ENCODE results near the gene BTBD17. TPM values are rescaled to one million over a fixed set of nuclear protein-coding genes. Genes with fewer than 3 reads are reported as not detected.
"Not testable (repeated sequence)": the region's sequence is repeated elsewhere in the genome, so short reads cannot be mapped to it uniquely, and the experiment has no call there.

The BTBD17 gene
- total RNA-seq, 1 experiment from 2014 or later: not detected

DNA sequence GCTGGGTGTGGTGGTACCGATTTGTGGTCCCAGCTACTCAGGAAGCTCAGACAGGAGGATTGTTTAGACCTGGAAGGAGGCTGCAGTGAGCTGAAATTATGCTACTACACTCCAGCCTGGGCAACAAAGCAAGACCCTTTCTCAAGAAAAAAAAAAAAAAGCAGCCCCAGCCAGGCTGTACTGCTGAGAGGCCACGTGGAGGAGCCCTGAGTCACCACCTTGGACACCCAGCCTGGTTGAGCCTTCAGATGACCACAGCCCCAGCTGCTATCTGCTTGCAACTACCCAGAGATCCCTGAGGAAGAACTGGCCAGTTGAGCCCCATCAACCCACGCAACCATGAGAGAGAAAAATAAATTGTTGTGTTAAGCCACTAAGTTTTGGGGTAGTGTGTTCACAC lies 46.6 kb upstream of the BTBD17 start:
- Mint-ChIP-seq H3K27me3 (ENCODE audit: unreplicated experiment) (peaks cover 20% of the 10 kb centered on the region), H3K27ac (ENCODE audit: unreplicated experiment) (no peak overlapping the region), H3K9me3 (ENCODE audit: low read depth, unreplicated experiment) (no peaks in the 10 kb centered on the region), H3K4me3 (ENCODE audit: low read depth, unreplicated experiment) (no peak overlapping the region), H3K36me3 (ENCODE audit: insufficient read depth, unreplicated experiment) (no peaks in the 10 kb centered on the region), H3K4me1 (ENCODE audit: low read depth, unreplicated experiment) (no peaks in the 10 kb centered on the region)
- CTCF ChIA-PET: interaction anchor here (0.6 to 2.0 kb wide), 7 partner anchors 9 to 52 kb away, joined by 3 to 5 read pairs (median 4); no protein-coding TSS in a partner anchor
- TF ChIP-seq, protein P1, sequence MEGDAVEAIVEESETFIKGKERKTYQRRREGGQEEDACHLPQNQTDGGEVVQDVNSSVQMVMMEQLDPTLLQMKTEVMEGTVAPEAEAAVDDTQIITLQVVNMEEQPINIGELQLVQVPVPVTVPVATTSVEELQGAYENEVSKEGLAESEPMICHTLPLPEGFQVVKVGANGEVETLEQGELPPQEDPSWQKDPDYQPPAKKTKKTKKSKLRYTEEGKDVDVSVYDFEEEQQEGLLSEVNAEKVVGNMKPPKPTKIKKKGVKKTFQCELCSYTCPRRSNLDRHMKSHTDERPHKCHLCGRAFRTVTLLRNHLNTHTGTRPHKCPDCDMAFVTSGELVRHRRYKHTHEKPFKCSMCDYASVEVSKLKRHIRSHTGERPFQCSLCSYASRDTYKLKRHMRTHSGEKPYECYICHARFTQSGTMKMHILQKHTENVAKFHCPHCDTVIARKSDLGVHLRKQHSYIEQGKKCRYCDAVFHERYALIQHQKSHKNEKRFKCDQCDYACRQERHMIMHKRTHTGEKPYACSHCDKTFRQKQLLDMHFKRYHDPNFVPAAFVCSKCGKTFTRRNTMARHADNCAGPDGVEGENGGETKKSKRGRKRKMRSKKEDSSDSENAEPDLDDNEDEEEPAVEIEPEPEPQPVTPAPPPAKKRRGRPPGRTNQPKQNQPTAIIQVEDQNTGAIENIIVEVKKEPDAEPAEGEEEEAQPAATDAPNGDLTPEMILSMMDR (IDR thresholded peaks at IDR 0.05; ENCODE audit: unreplicated experiment): no peak
- peak; percentile 66 for DNase-seq
- BruUV-seq (replicated peaks): no TSS peak
- intact Hi-C loops (cut with micrococcal nuclease; ENCODE audit: unreplicated experiment): loop anchor here (1.0 kb wide), 1 partner anchor 49 kb away; no protein-coding TSS in a partner anchor

DNA sequence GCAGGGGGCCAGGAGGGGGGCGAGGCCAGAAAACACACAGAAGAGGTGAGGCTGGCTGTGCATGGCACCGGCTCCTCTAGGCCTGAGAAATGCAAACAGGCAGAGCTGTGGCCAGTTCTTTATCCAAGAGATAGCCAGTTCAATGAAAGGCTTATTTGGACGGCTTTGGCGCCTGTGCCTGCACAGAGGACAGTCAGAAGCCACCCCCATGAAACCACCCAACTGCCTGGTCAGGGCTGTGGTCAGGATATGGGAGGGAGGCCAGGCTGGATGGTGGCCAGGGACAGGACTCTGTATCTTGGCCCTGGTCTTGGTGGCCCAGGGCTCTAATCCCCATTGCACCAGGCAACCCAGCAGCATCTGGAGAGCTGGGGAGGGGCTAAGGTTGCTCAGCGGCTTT lies 45.7 kb upstream of the BTBD17 start:
- H3K4me3 Mint-ChIP-seq (ENCODE audit: low read depth, unreplicated experiment): no peak overlapping the region
- no peaks in the 10 kb centered on the region for H3K36me3 Mint-ChIP-seq (ENCODE audit: insufficient read depth, unreplicated experiment)
- DNase-seq: no peak
- H3K27ac Mint-ChIP-seq (ENCODE audit: unreplicated experiment): no peak overlapping the region
- BruUV-seq (replicated peaks): no TSS peak
- intact Hi-C loops (cut with micrococcal nuclease; ENCODE audit: unreplicated experiment): no loop called here
- TF ChIP-seq, protein P1 (IDR thresholded peaks at IDR 0.05; ENCODE audit: unreplicated experiment): no peak
- no peaks in the 10 kb centered on the region for H3K4me1 Mint-ChIP-seq (ENCODE audit: low read depth, unreplicated experiment)
- H3K27me3 Mint-ChIP-seq (ENCODE audit: unreplicated experiment): peaks cover 20% of the 10 kb centered on the region
- no peaks in the 10 kb centered on the region for H3K9me3 Mint-ChIP-seq (ENCODE audit: low read depth, unreplicated experiment)
- CTCF ChIA-PET: interaction anchor here (1.7 to 2.0 kb wide), 2 partner anchors 10 to 46 kb away, joined by 4 to 5 read pairs; no protein-coding TSS in a partner anchor

DNA sequence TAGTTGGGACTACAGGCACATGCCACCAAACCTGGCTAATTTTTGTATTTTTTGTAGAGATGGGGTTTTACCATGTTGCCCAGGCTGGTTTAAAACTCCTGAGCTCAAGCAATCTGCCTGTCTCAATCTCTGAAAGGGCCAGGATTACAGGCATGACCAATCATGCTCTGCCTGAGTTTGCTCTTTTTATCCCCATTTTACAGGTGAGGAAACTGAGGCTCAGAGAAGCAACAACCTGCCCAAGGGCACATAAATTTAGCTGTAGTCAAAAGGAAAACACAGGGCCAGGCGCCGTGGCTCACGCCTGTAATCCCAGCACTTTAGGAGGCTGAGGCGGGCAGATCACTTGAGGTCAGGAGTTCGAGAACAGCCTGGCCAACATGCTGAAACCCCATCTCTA lies 43.6 kb upstream of the BTBD17 start:
- H3K4me1 Mint-ChIP-seq (ENCODE audit: low read depth, unreplicated experiment); intact Hi-C loops (cut with micrococcal nuclease; ENCODE audit: unreplicated experiment); DNase-seq; BruUV-seq (replicated peaks); H3K27ac Mint-ChIP-seq (ENCODE audit: unreplicated experiment); H3K36me3 Mint-ChIP-seq (ENCODE audit: insufficient read depth, unreplicated experiment); H3K4me3 Mint-ChIP-seq (ENCODE audit: low read depth, unreplicated experiment); H3K9me3 Mint-ChIP-seq (ENCODE audit: low read depth, unreplicated experiment): not testable (repeated sequence)
- CTCF ChIA-PET: interaction anchor here (0.7 kb wide), 1 partner anchor 28 kb away, joined by 3 read pairs; no protein-coding TSS in a partner anchor
- peaks cover 20% of the 10 kb centered on the region for H3K27me3 Mint-ChIP-seq (ENCODE audit: unreplicated experiment)

DNA sequence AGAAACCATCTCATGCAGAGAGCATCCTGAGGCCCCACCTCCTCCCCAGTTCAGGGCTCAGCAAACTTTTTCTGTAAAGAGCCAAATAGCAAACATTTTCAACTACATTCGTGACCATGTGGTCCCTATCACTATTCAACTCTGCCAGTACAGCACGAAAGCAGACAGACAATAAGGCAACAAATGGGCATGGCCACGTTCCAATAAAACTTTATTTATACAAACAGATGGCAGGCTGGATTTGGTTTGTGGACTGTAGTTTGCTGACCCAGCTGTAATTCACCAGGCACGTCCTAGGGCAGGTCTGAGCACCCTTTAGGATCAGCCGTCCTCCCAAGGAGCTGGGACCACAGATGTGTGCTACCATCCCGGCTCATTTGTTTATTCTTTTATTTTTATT lies 43.1 kb upstream of the BTBD17 start:
- TF ChIP-seq, protein P1 (IDR thresholded peaks at IDR 0.05; ENCODE audit: unreplicated experiment): no peak
- DNase-seq: no peak
- CTCF ChIA-PET: no interaction called here
- no peaks in the 10 kb centered on the region for H3K36me3 Mint-ChIP-seq (ENCODE audit: insufficient read depth, unreplicated experiment)
- H3K27ac Mint-ChIP-seq (ENCODE audit: unreplicated experiment): no peak overlapping the region
- no peaks in the 10 kb centered on the region for H3K4me1 Mint-ChIP-seq (ENCODE audit: low read depth, unreplicated experiment)
- no TSS peak for BruUV-seq (replicated peaks)
- intact Hi-C loops (cut with micrococcal nuclease; ENCODE audit: unreplicated experiment): no loop called here
- no peak overlapping the region for H3K4me3 Mint-ChIP-seq (ENCODE audit: low read depth, unreplicated experiment)
- no peaks in the 10 kb centered on the region for H3K9me3 Mint-ChIP-seq (ENCODE audit: low read depth, unreplicated experiment)
- H3K27me3 Mint-ChIP-seq (ENCODE audit: unreplicated experiment): peaks cover 20% of the 10 kb centered on the region

DNA sequence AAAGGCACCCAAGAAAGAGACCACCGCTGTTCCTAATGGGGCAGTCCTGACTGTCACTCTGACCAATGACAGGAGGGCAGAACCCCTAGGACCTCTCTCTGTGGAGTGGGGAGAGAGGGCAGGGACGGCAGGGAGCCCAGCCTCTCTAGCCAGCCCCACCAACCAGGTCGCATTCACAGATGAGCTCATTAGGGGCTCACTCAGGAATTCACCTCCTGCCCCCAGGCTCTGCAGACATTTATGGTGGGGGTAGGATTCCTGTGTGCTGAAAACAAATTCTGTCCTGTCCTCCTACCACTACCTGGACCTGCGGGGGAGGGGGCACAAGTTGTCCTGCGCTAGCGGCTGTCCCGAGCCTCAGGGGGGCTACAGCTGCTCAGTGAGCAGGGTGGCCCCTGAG lies 42.5 kb upstream of the BTBD17 start:
- no peaks in the 10 kb centered on the region for H3K4me1 Mint-ChIP-seq (ENCODE audit: low read depth, unreplicated experiment)
- intact Hi-C loops (cut with micrococcal nuclease; ENCODE audit: unreplicated experiment): no loop called here
- CTCF ChIA-PET: interaction anchor here (1.6 kb wide), 1 partner anchor 25 kb away, joined by 4 read pairs; no protein-coding TSS in a partner anchor
- H3K4me3 Mint-ChIP-seq (ENCODE audit: low read depth, unreplicated experiment): no peak overlapping the region
- no TSS peak for BruUV-seq (replicated peaks)
- no peaks in the 10 kb centered on the region for H3K36me3 Mint-ChIP-seq (ENCODE audit: insufficient read depth, unreplicated experiment)
- H3K27ac Mint-ChIP-seq (ENCODE audit: unreplicated experiment): no peak overlapping the region
- no peak for DNase-seq
- no peaks in the 10 kb centered on the region for H3K9me3 Mint-ChIP-seq (ENCODE audit: low read depth, unreplicated experiment)
- TF ChIP-seq, protein P1 (IDR thresholded peaks at IDR 0.05; ENCODE audit: unreplicated experiment): no peak
- H3K27me3 Mint-ChIP-seq (ENCODE audit: unreplicated experiment): peaks cover 20% of the 10 kb centered on the region

Data from Calu3 (cell line).